ENCODE measurements around the gene STK10.

The STK10 gene

DNA sequence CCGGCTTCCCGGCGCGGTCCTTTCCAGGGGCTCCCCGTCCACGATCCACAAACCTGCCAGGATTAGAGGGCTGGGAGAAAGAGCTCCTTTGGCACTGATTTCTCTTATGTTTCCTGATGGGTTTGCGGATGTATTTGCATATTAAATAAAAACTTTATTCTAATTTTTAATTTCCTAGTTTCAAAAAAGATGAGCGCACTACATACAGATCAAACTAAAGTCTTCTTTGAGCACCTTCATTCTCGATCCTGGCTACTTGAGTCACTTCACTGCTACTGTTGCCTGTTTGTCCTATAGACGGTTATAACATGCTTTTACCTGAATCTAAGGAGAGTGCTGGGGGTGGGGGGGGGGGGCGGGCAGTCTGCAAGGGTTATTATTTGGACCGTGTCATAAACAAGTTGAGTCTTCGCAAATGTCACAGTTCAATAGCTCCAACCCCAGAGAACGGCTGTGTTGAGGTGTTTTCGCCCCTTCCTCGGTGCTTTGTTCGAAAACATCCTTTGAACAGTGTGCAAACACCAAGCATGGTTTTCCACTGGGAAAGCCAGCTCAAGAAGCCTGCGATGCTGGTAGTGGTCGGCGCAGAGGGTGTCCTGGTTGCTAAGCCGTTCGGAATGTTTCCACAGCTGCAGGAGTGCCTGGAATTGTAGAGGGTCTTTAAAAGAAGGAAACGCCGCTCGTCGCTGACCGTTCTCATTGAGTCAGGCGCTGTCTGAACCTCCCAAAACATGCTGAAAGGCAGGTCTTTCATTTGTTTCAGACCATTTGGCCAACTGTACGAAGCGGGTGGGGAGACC, 1.1 kb upstream of the STK10 start:
- FAIRE-seq = no peak

- no peak for FAIRE-seq
These were observed 649 bp downstream of the STK10 start for GRCh38 chr5:172187118-172188032.

- no peak for FAIRE-seq
These were observed 1.8 kb downstream of the STK10 start for GRCh38 chr5:172186114-172186695.

- no peak for FAIRE-seq
These were observed 2.9 kb downstream of the STK10 start for GRCh38 chr5:172185096-172185461.

- no peak for FAIRE-seq
These were observed 4.1 kb downstream of the STK10 start for GRCh38 chr5:172183881-172184280.

DNA sequence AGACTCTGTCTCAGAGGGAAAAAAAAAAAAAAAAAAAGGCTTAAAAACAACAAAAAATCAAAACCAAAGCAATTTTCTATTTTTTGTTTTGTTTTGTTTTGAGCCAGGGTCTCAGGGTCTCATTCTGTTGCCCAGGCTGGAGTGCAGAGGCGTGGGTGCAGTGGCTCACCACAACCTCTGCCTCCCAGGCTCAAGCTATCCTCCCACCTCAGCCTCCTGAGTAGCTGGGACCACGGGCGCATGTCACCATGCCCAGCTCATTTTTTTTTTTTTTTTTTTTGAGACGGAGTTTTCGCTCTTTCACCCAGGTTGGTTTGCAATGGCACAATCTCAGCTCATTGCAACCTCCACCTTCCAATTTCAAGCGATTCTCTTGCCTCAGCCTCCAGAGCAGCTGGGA, 5.7 kb downstream of the STK10 start:
- FAIRE-seq = no peak

DNA sequence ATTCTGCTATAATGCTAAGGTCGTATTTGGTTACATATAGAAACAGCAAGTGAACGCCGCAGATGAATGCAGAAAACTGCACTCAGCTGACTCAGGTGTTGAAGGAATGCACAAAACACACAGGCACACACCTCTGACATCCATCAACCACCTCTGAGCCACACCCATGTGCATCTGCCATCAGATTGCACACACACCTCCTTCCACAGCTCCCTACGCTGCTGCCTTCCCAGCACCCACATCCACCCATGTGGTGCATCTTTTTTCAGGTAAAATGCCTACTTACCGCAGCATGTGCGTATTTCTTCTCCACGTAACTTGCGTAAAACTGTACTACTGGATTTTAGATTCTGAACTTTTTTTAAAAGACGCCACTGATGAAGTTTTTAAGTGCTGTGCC, 7.1 kb downstream of the STK10 start:
- no peak for FAIRE-seq

DNA sequence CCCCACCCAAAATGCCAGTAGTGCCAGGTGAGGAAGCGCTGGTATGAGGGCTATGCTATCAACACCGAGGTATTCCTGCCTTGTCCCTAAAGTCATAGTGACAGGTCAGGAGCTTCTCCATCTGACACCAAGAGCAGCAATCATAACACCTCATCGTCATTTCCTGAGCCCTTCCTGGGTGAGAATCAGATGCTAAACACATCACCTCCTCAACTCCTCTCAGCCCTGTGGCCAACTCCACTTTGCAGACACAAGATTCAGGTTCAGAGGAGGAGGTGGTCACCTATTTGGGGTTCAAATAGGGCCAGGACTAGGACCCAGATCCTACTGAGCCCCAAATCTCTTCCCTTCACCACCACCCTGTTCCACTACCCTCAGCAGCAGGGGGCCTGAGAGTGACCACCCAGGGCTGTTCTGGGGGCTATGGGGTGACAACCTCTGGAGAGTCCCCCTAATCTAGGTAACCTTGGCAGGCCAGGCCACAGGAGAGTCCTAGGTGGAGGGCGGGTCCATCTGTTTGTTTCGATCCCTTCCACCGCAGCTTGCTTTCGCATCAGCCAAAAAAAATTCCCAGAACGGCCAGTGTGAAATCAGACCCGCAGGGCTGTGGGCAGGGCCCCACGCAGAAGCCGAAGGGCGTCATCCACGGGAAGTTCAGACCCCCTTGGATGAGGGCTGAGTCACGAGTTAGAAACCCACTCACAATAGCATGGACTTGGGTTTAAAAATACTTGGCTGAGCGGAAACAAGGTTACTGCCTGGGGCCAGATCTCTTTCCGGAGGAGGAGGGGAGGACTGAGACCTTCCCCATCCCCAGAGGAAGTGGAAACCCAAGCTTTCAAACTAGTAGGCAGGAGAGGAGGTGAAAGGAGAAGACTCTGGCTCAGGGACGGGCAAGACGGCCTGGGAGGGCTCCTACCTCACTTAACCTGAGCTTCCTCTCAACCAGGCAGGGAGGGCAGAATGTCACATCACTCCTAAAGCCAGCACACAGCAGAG, 8.7 kb downstream of the STK10 start:
- FAIRE-seq = no peak

DNA sequence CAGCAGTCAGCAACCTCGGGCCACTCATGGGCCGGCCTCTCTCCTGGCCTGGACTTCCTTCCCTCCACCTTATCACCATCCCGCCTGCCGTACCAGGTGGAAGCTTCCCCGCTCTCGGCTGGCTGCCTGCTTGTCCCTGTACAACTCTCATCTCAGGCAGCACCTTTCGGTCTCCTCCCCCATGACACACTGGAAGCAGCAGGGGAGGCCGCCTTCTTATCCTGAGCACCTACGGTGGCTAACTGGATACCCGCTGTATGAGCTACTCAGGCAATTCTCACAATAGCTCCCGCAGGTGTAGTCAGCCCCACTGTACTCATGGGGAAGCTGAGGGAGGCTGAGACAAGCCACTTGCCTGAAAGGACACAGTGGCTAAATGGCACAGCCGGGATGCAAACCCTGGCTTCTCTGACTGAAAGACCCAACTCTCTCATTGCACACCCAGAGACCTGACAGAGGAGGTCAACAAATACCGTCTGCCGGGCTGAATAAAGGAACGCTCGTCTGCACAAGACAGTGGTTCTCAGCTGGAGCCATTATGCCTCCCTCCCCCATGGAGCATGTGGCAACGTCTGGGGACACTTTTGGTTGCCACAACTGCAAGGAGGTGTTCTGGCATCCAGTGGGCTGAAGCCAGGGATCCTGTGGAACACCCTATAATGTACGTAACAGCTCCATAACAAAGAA, 9.6 kb downstream of the STK10 start:
- no peak for FAIRE-seq

- FAIRE-seq = no peak
These were observed 10.8 kb downstream of the STK10 start for GRCh38 chr5:172177176-172177575.

DNA sequence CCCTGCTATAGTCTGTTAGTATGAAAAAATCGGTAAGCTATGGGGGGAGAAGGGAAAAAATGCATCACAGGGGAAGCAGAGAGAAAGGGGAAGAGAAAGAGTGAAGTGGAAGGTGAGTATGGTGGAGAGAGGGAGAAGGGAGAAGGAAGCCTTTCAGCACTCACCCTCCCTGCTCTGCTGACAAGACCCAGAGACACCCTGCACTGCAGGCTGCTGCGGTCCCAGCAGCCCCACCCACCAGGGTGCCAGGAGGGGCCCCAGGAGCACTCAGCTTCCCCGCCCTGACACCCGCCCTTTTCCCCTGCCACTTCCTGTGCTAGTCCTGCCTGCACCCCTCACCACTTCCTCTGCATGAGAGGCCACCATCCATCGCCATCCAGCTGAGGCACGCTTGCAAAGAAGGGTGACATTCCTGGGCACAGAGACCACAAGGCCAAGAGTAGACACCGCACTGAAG, 12.7 kb downstream of the STK10 start:
- no peak for FAIRE-seq

DNA sequence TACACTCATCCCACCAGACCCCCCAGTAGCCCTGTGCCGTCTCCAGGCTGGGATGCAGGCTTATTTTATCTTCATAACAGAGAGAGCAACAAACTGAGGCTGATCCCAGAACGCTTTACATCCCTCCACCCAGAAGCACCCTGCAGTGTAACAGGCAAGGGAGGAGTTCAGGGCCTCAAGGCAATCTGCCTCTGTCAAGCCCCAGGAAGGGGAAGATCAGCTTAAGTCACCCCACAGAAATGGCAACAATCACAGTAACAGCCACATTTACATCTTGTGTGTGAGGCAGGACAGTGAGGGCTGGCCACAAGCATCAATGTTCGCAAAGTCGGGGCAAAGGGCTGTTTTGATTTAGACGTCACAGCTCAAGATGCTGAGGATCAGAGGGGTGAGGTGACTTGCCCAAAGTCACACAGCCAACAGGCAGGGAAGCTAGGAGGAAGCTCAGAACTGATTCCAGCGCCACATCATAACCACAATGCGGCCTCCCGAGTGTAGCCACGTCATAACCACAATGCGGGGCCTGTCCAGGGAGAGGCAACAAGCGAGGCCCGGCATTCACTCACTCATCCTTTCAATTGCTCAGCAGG, 14.4 kb downstream of the STK10 start:
- no peak for FAIRE-seq

GRCh38 chr5:172172912-172173563, 15.0 kb downstream of the STK10 start:
- FAIRE-seq = no peak

DNA sequence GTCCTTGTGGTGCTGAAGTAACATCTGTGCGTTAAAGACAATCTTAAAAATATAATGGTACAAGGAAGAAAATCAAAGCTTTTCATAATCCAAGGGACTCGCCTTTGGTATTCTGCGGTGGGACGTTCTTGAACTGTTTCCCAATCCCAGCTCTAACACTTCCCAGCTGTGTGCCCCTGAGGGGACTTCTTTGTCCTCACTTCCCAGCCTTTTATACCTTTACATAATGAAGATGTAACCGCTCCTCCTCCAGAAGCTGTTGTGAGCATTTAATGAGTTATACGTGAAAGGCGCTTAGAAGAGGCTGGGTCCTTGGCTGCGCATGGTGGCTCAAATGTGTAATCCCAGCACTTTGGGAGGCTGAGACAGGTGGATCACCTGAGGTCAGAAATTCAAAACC, 16.9 kb downstream of the STK10 start:
- FAIRE-seq = no peak

GRCh38 chr5:172170251-172170701, 17.7 kb downstream of the STK10 start:
- FAIRE-seq = no peak

GRCh38 chr5:172169216-172169615, 18.8 kb downstream of the STK10 start:
- no peak for FAIRE-seq

- no peak for FAIRE-seq
These were observed 19.7 kb downstream of the STK10 start for GRCh38 chr5:172168311-172168710.

- FAIRE-seq = no peak
These were observed 20.1 kb downstream of the STK10 start for GRCh38 chr5:172167895-172168294.

DNA sequence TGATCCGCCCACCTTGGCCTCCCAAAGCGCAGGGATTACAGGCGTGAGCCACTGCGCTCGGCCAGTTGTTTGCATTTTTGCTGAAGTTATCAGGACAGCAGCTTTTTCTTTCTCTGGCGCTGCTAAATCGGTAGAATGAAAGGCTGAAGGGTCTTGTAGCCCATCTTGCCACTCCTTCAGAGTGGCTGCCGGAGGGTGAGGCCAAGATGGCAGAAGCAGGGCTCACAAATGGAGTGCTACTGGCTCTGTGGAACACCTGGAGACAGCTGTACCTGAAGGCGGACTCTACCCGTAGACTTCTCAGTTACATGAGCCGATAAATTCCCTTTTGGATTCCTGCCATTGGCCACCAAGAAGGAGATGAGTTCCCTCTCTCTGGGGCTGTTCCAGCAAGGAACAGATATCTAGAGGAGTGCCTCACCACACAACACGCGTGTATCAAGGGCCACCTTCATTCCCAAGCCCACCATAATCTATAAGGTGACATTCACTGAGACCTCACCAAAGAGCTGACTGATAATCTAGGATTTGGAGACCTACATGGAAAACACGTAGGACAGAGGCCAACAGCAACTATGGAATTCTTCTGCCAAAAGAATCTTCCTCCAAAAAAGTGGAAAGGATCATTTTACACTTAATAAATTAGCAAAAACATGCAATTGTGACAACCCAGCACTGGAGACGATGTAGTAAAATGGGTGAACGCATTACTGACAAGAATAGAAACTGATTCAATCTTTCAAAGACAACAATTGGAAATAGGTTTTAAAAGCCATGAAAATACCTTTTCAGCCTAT, 21.8 kb downstream of the STK10 start:
- FAIRE-seq = no peak

DNA sequence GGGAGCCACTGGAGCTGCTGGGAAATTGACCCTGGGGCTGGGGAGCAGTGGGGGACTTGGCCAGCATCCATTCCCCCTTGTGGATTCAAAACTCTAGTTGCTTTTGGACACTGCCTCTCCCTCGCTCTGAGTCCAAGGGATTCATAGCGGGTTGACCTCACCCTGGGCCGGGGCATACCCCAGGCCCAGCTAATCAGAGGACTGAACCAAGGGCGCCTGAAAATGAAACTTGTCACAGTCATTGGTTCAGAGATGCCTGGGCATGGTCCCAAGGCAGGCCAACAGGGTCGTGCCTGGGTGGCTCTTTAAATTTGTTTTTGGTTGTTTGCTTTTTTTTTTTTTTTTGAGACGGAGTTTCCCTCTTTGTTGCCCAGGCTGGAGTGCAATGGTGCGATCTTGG, 22.6 kb downstream of the STK10 start:
- FAIRE-seq = no peak
